Jurkat, Clone E6-1 (cell line): ENCODE measurements around the gene VPS52.

Experiments used
- DNase-seq: peaks from one replicate; pipeline ENCODE4 v3.0.0-alpha.2; 2011; ENCODE audit warnings: low read depth, low spot score
- H3K4me3 ChIP-seq: 2 replicates; pipeline ENCODE4 v1.5.1; 2011; ENCODE audit warnings: mild to moderate bottlenecking, low read length, control low read depth, moderate library complexity

Gene VPS52

DNA sequence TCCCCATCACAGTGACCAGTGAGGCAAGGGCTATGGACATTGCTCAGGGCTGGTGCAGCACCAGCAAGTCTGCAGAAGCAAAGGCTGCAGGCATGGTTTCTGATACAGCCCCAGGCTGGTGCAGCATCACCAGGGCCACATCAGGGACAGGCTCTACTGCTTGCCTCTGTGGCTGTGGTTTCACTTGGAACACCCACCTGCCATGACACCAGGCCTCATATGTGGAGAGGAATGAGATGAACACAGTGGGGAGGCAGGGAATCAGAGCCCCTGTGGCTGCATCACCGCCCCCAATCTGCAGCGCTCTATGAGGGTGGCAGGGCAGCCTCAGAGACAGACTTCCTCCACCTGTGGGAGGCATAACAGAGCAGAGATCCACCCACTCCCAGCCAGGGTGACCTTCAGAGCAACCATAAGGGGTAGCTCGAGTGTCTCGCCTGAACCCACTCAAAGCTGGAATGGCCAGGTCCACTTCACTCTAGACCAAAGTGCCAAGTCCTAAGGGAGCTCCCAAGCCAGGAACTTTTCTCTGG, 55.5 kb downstream of the VPS52 start:
- DNase-seq: no peak

DNA sequence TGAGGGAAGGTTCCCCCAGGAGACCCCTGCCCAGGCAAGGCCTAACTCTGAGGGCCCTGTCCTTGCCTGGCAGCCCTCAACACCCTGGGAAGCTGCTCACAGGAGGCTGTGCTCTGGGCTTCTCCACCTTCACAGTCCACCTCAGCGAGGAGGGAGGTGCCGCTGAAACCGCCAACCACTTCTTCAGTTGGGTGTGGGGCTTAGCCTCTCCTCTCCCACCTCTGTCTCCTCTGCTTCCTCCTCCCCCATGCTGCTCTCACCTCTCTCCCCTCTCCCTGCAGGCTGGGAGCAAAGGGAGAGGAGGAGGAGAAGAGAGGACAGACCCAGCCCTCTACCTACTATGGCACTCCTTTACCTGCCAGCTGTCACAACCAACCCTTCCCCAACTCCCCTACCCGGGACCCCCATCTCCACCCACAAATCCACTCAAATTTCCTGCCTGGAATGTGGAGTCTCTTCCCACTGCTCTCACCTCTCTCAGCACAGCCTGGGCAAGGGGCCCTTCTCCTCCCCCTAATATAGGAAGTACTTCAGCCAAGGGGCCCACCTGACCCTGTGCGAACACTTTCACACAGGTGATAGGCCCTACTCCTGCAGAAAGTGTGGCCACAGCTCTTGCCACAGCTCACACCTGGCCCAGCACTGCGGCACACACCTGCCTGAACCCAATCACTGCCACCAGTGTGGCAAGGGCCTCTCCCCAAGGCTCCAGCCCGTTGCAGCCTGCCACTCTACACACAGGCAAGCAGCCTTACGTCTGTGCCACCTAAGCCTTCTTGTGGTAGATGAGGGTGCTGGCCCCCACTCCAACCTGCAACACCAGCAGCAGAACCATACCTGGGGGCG, 56.2 kb downstream of the VPS52 start:
- no peak overlapping the region for H3K4me3 ChIP-seq
- DNase-seq: no peak

More for the DNA sequence above, 55.5 kb downstream of the VPS52 start:
- H3K4me3 ChIP-seq: no peak overlapping the region

DNA sequence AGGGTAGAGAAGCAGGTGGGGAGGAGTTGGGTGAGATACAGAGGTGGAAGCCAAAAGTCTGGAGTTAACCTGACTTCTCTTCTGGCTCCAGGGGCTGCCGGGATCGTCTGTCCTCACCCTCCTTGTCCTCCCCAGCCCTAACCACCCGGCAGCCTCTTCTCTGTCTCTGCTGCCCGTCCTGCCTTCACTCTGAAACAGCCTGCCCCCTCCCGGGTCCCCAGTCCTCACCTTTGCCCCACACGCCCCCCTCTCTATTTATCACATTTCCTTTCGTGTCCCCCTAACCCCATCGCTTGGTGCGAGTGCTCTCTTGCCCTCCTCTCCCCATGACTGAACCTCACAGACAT, 57.7 kb downstream of the VPS52 start:
- H3K4me3 ChIP-seq: no peak overlapping the region
- DNase-seq: no peak

DNA sequence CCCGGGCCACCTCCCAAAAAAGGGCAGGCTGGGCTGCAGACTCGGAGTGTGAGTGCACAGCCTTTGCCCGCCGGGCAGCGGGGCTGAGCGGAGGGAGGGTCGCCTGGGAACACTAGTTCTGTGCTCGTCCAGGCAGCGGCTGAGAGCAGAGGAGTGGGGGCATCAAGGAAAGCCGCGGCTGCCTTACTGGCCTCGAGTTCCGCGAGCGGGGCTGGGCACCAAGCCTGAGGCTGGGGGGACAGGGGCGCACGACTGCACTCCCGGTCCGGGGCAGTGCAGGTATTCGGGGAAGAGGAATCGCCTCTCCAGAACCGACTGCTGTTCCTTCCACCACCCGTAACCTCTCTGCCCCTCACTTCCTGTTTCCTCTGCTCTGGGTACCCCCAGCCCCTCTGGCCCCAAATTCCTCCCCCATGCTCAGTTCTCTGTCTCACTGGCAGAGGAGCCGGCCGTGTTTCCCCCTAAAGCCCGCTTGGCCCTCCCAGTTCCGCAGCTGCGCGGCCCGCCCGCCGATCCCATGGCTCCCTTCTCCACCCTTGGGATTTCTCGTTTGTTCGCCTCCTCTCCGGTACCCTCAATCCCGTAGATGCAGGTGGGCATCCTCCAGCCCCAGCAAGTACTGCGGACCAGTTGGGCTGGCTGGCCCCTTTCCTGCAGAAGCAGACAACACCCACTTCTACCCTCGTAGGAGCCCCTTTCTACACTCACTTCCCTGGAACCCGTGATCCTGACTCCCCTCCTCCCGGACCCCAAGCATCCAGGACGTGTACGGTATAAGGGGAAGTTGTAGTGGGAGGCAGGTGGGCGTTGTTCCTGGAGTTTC, 58.3 kb downstream of the VPS52 start:
- no peak for DNase-seq
- H3K4me3 ChIP-seq: no peak overlapping the region

DNA sequence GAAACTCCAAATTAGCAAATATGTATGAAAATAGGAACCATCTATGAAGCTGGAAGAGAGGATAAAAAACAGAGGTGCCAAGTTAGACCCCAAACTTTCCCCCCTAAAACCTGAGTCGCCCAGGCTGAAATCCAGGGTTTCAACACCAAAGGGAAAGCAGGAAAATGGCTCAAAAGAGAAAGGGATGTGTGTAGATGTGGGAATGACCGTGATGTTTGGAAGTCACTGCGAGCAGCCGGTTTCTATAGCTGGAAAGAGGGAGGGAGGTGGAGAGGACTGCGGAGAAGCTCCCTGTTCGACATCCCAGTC, 58.9 kb downstream of the VPS52 start:
- no peak for DNase-seq
- H3K4me3 ChIP-seq: no peak overlapping the region

DNA sequence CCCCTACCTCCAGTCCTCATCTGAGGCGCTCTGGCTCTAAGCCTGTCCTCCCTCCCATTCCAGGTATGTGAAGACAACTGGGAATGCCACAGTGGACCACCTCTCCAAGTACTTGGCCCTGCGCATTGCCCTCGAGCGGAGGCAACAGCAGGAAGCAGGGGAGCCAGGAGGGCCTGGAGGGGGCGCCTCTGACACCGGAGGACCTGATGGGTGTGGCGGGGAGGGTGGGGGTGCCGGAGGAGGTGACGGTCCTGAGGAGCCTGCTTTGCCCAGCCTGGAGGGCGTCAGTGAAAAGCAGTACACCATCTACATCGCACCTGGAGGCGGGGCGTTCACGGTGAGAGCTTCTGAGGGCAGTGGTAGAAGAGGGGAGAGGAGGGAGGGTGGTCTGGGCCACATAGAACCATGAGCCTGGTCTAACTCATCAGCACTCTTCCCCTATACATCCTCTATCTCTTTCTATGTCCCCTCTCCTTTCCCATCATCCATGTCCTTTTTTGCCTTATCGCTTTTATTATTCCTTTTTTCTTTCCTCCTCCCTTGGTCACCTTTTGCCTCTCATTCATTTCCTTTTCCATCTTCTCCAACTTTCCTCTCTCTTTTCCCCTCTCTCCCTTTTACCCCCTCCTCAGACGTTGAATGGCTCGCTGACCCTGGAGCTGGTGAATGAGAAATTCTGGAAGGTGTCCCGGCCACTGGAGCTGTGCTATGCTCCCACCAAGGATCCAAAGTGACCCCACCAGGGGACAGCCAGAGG, 59.8 kb downstream of the VPS52 start:
- H3K4me3 ChIP-seq: no peak overlapping the region
- DNase-seq: no peak

DNA sequence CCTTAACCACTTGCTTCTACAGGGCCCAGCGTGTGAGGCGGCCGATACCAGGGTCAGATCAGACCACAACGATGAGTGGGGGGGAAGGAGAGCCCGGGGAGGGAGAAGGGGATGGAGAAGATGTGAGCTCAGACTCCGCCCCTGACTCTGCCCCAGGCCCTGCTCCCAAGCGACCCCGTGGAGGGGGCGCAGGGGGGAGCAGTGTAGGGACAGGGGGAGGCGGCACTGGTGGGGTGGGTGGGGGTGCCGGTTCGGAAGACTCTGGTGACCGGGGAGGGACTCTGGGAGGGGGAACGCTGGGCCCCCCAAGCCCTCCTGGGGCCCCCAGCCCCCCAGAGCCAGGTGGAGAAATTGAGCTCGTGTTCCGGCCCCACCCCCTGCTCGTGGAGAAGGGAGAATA, 60.5 kb downstream of the VPS52 start:
- DNase-seq: no peak
- H3K4me3 ChIP-seq: no peak overlapping the region

DNA sequence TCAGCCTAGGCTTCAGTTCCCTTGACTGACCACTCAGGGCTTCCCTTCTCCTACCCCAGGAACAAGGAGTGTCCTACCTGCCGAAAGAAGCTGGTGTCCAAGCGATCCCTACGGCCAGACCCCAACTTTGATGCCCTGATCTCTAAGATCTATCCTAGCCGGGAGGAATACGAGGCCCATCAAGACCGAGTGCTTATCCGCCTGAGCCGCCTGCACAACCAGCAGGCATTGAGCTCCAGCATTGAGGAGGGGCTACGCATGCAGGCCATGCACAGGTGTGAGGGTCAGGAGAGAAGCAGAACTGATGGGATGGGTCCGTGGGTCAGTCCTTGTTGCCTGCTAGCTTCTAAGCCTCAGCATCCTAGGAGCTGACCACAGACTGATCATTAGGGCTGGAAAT, 61.8 kb downstream of the VPS52 start:
- no peak overlapping the region for H3K4me3 ChIP-seq
- no peak for DNase-seq

DNA sequence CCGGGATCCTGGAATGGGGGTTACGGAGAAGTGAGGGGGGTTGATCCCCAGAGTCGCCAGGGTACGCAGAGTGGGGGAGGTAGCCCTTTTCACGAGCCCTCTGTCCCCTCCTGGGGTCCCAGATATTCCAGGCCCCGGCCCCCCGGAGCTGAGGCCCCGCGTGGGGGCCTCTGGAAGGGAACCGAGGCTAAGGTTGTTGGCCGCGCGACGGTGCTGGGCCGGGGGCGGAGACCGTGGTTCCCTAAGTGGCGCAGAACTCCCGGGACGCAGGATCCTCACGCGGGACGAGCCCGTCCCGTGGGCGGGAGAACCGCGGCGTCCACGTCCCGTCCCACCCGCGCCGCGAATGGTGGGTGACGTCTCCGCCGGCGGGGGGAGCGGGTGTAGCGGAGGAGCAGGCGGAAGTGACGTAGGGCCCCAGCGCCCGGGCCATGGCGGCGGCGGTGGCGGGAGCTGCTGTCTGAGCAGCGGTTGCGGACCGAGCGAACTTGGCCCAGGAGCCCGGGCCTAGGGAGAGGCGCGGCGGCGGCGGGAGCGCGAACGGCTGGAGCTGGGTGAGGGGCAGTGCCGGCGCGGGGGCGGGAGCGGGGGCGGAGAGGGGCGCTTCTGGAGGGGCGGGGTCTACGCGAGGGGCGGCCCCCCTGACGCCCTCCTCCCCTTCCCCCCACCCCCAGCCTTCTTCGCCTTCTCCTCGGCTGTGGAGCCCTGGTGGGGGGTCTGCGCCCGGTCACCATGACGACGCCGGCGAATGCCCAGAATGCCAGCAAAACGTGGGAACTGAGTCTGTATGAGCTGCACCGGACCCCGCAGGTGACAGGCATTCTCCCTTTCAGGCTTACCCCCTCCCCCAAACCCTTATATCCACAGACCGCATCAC, 63.3 kb downstream of the VPS52 start, which contains the start of gene RING1:
Gene RING1, plus strand, starts transcription at position 410 of the 877 bp plus-strand sequence. Its CDS starts 323 bp downstream, at position 733.
- peak within 1 kb of the TSS; percentile 81 for H3K4me3 ChIP-seq
- peak; percentile 54 for DNase-seq

DNA sequence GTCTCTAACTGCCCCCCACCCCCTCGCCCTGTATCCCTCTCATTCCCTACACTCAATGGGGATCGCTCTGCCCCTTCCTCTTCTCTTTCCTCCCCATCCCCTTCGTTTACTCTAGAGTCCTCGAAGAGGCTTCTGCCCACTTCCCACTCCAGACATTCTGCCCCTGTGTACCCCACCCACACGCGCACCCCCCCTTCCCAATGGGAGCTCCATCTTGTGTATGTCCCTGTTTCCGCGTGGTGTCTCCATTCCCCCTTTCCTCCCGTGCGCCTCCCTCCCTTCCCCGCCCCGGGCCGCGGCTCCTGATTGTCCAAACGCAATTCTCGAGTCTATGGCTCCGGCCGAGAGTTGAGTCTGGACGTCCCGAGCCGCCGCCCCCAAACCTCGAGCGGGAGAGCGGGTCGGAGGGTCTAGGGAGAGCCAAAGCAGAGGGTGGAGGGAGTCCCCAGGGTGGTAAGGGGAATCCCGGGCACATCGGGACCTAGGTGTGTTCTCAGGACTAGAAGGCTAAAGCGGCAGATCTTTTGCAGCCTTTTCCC, 64.1 kb downstream of the VPS52 start:
- H3K4me3 ChIP-seq: peak overlapping the region; percentile 81
- DNase-seq: no peak

DNA sequence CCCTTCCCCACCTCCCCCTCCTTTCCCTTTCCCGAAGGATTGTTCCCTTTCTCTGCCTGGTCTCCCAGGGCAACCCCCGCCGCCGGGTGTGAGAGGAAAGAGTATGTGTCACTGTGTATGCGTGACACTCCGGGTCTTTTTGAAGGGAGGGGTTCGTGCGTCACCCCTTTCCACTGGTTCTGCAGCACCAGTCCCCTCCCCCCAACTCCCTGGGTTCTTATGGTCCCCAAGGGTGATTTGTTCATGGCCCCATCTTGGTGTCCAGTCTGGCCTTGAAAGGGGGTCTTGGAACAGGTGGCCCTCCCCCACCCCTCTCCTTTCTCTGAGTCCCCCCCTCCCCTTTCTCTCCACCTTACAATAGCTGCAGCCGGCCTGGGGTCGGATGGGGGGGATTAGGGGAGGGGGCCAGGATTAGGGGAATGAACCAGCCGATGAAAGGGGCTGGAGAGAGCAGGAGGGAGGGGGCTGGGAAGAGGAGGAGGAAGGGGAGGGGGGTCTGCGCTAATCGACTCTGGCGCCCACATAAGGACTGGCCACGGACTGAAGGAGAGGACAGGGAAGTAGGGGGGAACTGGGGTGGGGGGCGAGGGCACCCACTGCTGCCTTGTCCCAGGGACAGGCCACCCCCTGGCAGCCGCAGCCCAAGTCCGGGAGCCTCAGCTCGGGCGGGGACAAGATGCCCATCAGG, 64.7 kb downstream of the VPS52 start:
- DNase-seq: no peak
- peak overlapping the region; percentile 81; the same call in 1 of the 2 replicates for H3K4me3 ChIP-seq

DNA sequence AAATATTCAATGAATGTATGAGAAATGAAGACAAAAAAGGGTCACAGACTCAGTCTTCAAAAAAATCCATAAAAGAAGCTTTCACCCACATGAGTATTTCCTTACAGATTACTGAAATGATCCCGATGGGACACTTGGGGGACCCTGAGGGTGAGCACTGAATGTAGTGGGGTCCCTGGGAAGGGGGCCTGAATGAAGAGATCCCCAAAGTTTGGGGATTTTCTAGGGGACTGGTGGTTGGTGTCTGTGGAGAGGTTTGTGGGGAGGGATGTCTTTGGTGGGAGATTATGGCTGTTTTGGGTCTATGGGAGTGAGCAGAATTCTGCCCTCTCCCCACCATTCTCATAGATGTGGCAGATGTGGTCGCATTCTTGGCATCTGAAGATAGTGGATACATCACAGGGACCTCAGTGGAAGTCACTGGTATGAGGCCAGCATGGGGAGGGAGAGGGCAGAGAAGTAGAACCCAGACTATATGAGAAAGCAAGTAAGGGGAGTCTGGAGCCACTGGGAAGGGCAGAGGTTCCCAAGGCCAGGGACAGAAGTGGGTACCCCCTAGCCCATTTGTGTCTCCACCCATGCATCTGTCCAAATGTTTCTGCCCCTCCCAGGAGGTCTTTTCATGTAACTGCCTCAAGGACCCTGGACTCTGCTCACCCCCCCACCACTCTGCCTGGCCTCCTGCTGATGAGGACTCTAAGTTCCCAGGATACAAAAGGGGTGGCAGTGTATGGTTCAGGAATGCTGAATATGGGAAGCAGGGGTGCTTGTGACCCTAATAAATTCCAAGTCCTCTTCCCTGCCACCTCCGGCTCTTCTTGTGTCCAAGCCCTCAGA, 65.4 kb downstream of the VPS52 start:
- no peak overlapping the region for H3K4me3 ChIP-seq
- DNase-seq: no peak

DNA sequence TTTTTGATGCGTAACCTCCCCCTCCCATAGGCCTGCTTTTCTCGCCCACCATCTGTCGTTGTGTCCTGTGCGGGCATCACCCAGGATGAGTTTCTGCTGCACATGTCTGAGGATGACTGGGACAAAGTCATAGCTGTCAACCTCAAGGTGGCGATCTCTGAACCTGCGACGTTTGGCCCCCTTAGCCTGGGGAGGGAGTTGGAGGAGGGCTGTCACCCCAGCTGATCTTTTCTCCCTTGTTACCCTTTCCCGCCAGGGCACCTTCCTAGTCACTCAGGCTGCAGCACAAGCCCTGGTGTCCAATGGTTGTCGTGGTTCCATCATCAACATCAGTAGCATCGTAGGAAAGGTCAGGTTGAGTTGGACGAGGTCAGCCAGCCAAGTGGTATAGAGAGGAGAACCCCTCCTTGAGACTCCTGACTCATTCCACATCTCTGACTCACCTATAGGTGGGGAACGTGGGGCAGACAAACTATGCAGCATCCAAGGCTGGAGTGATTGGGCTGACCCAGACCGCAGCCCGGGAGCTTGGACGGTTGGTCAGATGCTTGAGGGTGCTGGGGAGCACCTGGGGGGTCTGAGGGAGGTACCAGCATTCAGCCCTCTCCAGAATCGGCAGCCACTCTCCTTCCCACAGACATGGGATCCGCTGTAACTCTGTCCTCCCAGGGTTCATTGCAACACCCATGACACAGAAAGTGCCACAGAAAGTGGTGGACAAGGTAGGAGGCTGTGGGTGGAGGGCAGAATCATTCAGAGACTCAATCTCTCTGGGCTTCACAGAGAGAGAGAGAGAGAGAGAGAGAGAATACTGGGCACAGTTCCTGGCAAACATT, 66.3 kb downstream of the VPS52 start:
- H3K4me3 ChIP-seq: peak overlapping the region; percentile 85
- no peak for DNase-seq

DNA sequence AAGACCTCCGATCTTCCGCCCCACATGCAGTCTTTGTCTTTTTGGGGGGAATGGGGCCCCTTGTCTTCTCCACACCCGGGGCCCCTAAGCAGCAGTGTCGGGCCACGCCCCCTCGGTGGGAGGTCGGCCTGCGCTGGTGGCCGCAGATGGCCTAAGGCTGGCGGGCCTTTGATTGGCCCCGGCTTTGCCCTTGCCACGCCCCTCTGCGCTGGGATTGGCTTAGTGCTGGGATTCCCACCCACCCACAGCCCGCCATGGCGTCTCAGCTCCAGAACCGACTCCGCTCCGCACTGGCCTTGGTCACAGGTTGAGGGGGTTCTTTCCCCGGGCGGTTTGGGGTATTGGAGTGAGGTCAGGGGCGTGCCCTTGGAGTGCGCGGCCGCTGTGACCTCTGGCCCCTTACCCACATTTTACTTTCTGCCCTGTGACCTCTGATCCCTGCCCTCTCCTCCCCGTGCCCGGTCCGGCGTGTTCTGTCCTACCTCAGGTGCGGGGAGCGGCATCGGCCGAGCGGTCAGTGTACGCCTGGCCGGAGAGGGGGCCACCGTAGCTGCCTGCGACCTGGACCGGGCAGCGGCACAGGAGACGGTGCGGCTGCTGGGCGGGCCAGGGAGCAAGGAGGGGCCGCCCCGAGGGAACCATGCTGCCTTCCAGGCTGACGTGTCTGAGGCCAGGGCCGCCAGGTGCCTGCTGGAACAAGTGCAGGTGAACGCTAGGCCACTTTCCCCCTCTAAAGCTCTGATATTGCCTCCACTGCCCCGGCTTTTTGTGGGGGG, 67.1 kb downstream of the VPS52 start, which contains the start of gene HSD17B8:
Gene HSD17B8, plus strand, starts transcription at position 241 of the 776 bp plus-strand sequence. Its CDS starts 14 bp downstream, at position 255.
- H3K4me3 ChIP-seq: peak within 1 kb of the TSS; percentile 85
- peak; percentile 87 for DNase-seq

DNA sequence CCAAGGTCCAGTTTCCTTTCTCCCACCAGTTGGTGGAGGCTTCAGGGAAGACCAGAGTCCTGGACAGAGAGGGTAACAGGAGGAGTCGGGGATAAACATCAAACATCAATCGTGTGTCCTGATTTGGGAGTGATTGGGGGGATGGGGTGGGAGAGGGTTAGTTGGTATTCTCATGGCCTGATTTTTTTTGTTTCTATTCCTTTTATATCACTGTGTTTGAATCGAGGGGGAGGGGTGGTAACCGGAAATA, 67.6 kb downstream of the VPS52 start:
- DNase-seq: no peak

More for the DNA sequence above, 67.6 kb downstream of the VPS52 start:
- peak overlapping the region; percentile 85 for H3K4me3 ChIP-seq
